ENCODE measurements around the gene NFIA. TPM values are rescaled to one million over a fixed set of nuclear protein-coding genes. Genes with fewer than 3 reads are reported as not detected.

Gene NFIA
- polyA plus RNA-seq, 1 donor (not counting 4 experiments of a cell fraction or from before 2014, with no cell fraction given), result 14.7 TPM

GRCh38 chr1:61455400-61455799, 373.0 kb downstream of the NFIA start:
- H3K27ac ChIP-seq (ENCODE audit: control insufficient read depth, insufficient read depth, low read length), result no peak overlapping the region
- H3K79me2 ChIP-seq (ENCODE audit: control insufficient read depth, insufficient read depth, low read length), result no peaks in the 10 kb centered on the region
- H3K9me1 ChIP-seq (ENCODE audit: control insufficient read depth, extremely low read depth, insufficient read depth, low read length), result no peaks in the 10 kb centered on the region
- H3K4me3 ChIP-seq (ENCODE audit: control insufficient read depth in 2 of 3, extremely low read depth in 1 of 3, insufficient read depth in 2 of 3, low read depth in 1 of 3, low read length in 3 of 3), result no peak overlapping the region
- H3K27me3 ChIP-seq (ENCODE audit: control insufficient read depth, extremely low read depth, insufficient read depth, low read length), result no peaks in the 10 kb centered on the region
- peaks cover 19% of the 10 kb centered on the region for H3K4me1 ChIP-seq (ENCODE audit: control insufficient read depth, extremely low read depth, insufficient read depth, low read length)
- H3K9me3 ChIP-seq (ENCODE audit: control insufficient read depth, low read depth, low read length), result no peaks in the 10 kb centered on the region
- H3K9ac ChIP-seq (ENCODE audit: control insufficient read depth, extremely low read depth, insufficient read depth, low read length), result no peak overlapping the region
- TF ChIP-seq CTCF (optimal IDR thresholded peaks at IDR 0.05 in 1 of 3, IDR thresholded peaks at IDR 0.05 in 1 of 3, conservative IDR thresholded peaks at IDR 0.05 in 1 of 3; ENCODE audit: extremely low read depth in 1 of 3, insufficient read depth in 2 of 3, low read length in 3 of 3), result no peak
- no peak for TF ChIP-seq EZH2 (IDR thresholded peaks at IDR 0.05; ENCODE audit: low read length)
- FAIRE-seq (no peak), DNase-seq (ENCODE audit: low read depth, low spot score) (no peak)
- peaks cover 0 to 1% of the 10 kb centered on the region in 2 experiments for H3K36me3 ChIP-seq (ENCODE audit: control insufficient read depth in 2 of 2, extremely low read depth in 1 of 2, insufficient read depth in 2 of 2, low read length in 2 of 2)
- H2AFZ ChIP-seq (ENCODE audit: control insufficient read depth, low read length), result no peak overlapping the region
- H4K20me1 ChIP-seq (ENCODE audit: control insufficient read depth, extremely low read depth, insufficient read depth, low read length), result no peaks in the 10 kb centered on the region
- H3K4me2 ChIP-seq (ENCODE audit: control insufficient read depth, extremely low read depth, insufficient read depth, low read depth, low read length), result no peak overlapping the region
- dilution Hi-C loops (cut with MboI; ENCODE audit: extremely low pct_ligation_motif_present, low sequenced_read_pairs), result no loop called here

- H3K9me1 ChIP-seq (ENCODE audit: control insufficient read depth, extremely low read depth, insufficient read depth, low read length), result no peaks in the 10 kb centered on the region
- dilution Hi-C loops (cut with MboI; ENCODE audit: extremely low pct_ligation_motif_present, low sequenced_read_pairs), result no loop called here
- FAIRE-seq, result no peak
These were observed 375.2 kb downstream of the NFIA start for GRCh38 chr1:61457526-61458040.

More at GRCh38 chr1:61457526-61458040, 375.2 kb downstream of the NFIA start:
- Histone ChIP-seq H3K4me3 (ENCODE audit: control insufficient read depth in 2 of 3, extremely low read depth in 1 of 3, insufficient read depth in 2 of 3, low read depth in 1 of 3, low read length in 3 of 3) (no peak overlapping the region), H3K27me3 (ENCODE audit: control insufficient read depth, extremely low read depth, insufficient read depth, low read length) (no peaks in the 10 kb centered on the region), H3K79me2 (ENCODE audit: control insufficient read depth, insufficient read depth, low read length) (no peaks in the 10 kb centered on the region), H4K20me1 (ENCODE audit: control insufficient read depth, extremely low read depth, insufficient read depth, low read length) (no peaks in the 10 kb centered on the region), H3K4me1 (ENCODE audit: control insufficient read depth, extremely low read depth, insufficient read depth, low read length) (peaks cover 11% of the 10 kb centered on the region), H2AFZ (ENCODE audit: control insufficient read depth, low read length) (no peak overlapping the region), H3K9ac (ENCODE audit: control insufficient read depth, extremely low read depth, insufficient read depth, low read length) (no peak overlapping the region), H3K27ac (ENCODE audit: control insufficient read depth, insufficient read depth, low read length) (no peak overlapping the region), H3K4me2 (ENCODE audit: control insufficient read depth, extremely low read depth, insufficient read depth, low read depth, low read length) (no peak overlapping the region), H3K36me3 (ENCODE audit: control insufficient read depth in 2 of 2, extremely low read depth in 1 of 2, insufficient read depth in 2 of 2, low read length in 2 of 2) (peaks cover 0 to 1% of the 10 kb centered on the region in 2 experiments), H3K9me3 (ENCODE audit: control insufficient read depth, low read depth, low read length) (no peaks in the 10 kb centered on the region)
- no peak for DNase-seq (ENCODE audit: low read depth, low spot score)
- TF ChIP-seq EZH2 (IDR thresholded peaks at IDR 0.05; ENCODE audit: low read length) (no peak), CTCF (optimal IDR thresholded peaks at IDR 0.05 in 1 of 3, IDR thresholded peaks at IDR 0.05 in 1 of 3, conservative IDR thresholded peaks at IDR 0.05 in 1 of 3; ENCODE audit: extremely low read depth in 1 of 3, insufficient read depth in 2 of 3, low read length in 3 of 3) (no peak)
